ENCODE measurements around the gene TSHZ2. TPM values are rescaled to one million over a fixed set of nuclear protein-coding genes. Genes with fewer than 3 reads are reported as not detected.

TSHZ2 gene
- total RNA-seq, 1 experiment from 2014 or later = 0.07 TPM

DNA sequence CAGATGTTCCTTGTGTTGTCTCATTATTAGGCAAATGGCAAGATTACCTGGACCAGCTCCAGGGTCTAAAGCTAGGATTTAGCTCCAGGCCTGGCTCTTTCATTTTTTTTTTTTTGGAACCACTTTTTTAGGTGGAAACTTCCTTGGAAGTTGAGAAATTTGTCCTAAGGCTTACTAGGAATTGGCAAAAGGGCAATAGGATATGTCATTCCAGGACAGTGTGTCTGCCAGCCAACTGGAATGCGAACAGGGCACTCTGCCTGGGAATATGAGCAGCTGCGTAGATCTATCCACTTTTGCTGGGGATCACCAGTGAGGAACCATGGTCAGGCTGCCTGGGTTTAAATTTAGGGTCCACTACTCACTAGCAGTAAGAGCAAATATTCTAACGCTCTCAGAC lies 304.0 kb downstream of the TSHZ2 start:
- Mint-ChIP-seq H3K36me3 (ENCODE audit: insufficient read depth in 1 of 3, low read depth in 3 of 3) (no peaks in the 10 kb centered on the region; a peak in 1 of 7 replicates), H3K4me1 (peaks cover 10 to 13% of the 10 kb centered on the region in 2 experiments), H3K9me3 (peaks cover 0 to 4% of the 10 kb centered on the region in 2 experiments; a peak in 1 of 5 replicates), H3K27ac (no peak overlapping the region), H3K27me3 (ENCODE audit: low read depth) (no peaks in the 10 kb centered on the region; the same call in none of the 2 replicates), H3K4me3 (no peak overlapping the region)
- Histone ChIP-seq H4K20me1 (ENCODE audit: control insufficient read depth, insufficient read depth, insufficient read length) (no peaks in the 10 kb centered on the region), H3K4ac (ENCODE audit: low read depth, low read length) (no peak overlapping the region), H3T11ph (ENCODE audit: low read length) (no peak overlapping the region), H3K18ac (ENCODE audit: insufficient read length, low read depth, low read length) (no peak overlapping the region), H3K4me2 (ENCODE audit: insufficient read depth, insufficient read length, low read length) (no peak overlapping the region), H4K91ac (ENCODE audit: insufficient read length, low read depth, low read length) (no peak overlapping the region), H4K8ac (replicated peaks; ENCODE audit: insufficient read length, low read depth, low read length) (no peak overlapping the region), H2AK5ac (ENCODE audit: insufficient read length, low read length) (no peak overlapping the region), H3K23me2 (ENCODE audit: insufficient read length, low read depth, low read length, poor library complexity, severe bottlenecking) (no peaks in the 10 kb centered on the region), H3K9ac (ENCODE audit: extremely low read depth, insufficient read length, low read length) (no peak overlapping the region), H3K4me1 (ENCODE audit: insufficient read depth, low read length) (no peaks in the 10 kb centered on the region), H3K79me1 (ENCODE audit: insufficient read depth, low read depth, low read length, poor library complexity, severe bottlenecking) (no peaks in the 10 kb centered on the region), H3K23ac (ENCODE audit: insufficient read length, low read depth, low read length) (no peak overlapping the region), H3K27me3 (ENCODE audit: insufficient read depth, low read length) (no peaks in the 10 kb centered on the region), H3K14ac (ENCODE audit: insufficient read depth, low read length) (no peak overlapping the region), H2BK15ac (ENCODE audit: low read depth, low read length) (no peak overlapping the region), H3K9me3 (ENCODE audit: control insufficient read depth, low read depth, low read length) (no peaks in the 10 kb centered on the region), H2BK20ac (ENCODE audit: low read depth, low read length, poor library complexity, severe bottlenecking) (no peak overlapping the region), H2BK12ac (ENCODE audit: insufficient read length, low read depth, low read length) (no peak overlapping the region), H2AFZ (ENCODE audit: low read length) (no peak overlapping the region), H4K5ac (ENCODE audit: insufficient read length, low read depth, low read length) (no peak overlapping the region), H3K27ac (ENCODE audit: insufficient read length, low read depth, low read length) (no peak overlapping the region), H3K56ac (ENCODE audit: insufficient read length, low read depth, low read length) (no peak overlapping the region), H2BK120ac (ENCODE audit: low read depth, low read length, poor library complexity, severe bottlenecking) (no peak overlapping the region), H2BK5ac (ENCODE audit: insufficient read length, low read length) (no peak overlapping the region), H3K79me2 (ENCODE audit: insufficient read depth, low read length) (no peaks in the 10 kb centered on the region)
- TF ChIP-seq, protein P1, sequence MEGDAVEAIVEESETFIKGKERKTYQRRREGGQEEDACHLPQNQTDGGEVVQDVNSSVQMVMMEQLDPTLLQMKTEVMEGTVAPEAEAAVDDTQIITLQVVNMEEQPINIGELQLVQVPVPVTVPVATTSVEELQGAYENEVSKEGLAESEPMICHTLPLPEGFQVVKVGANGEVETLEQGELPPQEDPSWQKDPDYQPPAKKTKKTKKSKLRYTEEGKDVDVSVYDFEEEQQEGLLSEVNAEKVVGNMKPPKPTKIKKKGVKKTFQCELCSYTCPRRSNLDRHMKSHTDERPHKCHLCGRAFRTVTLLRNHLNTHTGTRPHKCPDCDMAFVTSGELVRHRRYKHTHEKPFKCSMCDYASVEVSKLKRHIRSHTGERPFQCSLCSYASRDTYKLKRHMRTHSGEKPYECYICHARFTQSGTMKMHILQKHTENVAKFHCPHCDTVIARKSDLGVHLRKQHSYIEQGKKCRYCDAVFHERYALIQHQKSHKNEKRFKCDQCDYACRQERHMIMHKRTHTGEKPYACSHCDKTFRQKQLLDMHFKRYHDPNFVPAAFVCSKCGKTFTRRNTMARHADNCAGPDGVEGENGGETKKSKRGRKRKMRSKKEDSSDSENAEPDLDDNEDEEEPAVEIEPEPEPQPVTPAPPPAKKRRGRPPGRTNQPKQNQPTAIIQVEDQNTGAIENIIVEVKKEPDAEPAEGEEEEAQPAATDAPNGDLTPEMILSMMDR (conservative IDR thresholded peaks at IDR 0.05) = no peak
- DNase-seq = no peak
- WGBS (ENCODE audit: extremely low coverage, insufficient read length, low lambda C conversion rate) = no CpG with 5 or more reads among the region's 3 CpGs

Data from H9 (cell line).